GM21717 (cell line): Measurements from ENCODE around the gene SELENOO.

Experiments used
- ATAC-seq: cut with Tn5 transposase; IDR thresholded peaks from one replicate; pipeline ENCODE4 v1.9.1; 2021; ENCODE audit warnings: mild to moderate bottlenecking, moderate library complexity; ENCODE audit not compliant: unreplicated experiment

The SELENOO gene

GRCh38 chr22:50252082-50253045 is 51.6 kb downstream of the SELENOO start:
- no peak for ATAC-seq

GRCh38 chr22:50253046-50253915 is 52.5 kb downstream of the SELENOO start:
- ATAC-seq = no peak

GRCh38 chr22:50253941-50254340 is 53.1 kb downstream of the SELENOO start:
- no peak for ATAC-seq

- ATAC-seq = no peak
Observed at GRCh38 chr22:50255099-50255498, 54.3 kb downstream of the SELENOO start.

- ATAC-seq = no peak
Observed at GRCh38 chr22:50255607-50256006, 54.8 kb downstream of the SELENOO start.

GRCh38 chr22:50256258-50256862 is 55.5 kb downstream of the SELENOO start:
- no peak for ATAC-seq

GRCh38 chr22:50257041-50257440 is 56.2 kb downstream of the SELENOO start:
- no peak for ATAC-seq

- ATAC-seq = no peak
Observed at GRCh38 chr22:50257451-50258360, 56.9 kb downstream of the SELENOO start.

GRCh38 chr22:50258361-50259292 is 57.8 kb downstream of the SELENOO start:
- ATAC-seq = no peak

GRCh38 chr22:50259302-50259701 is 58.5 kb downstream of the SELENOO start:
- no peak for ATAC-seq

GRCh38 chr22:50260434-50260800 is 59.6 kb downstream of the SELENOO start:
- no peak for ATAC-seq

- no peak for ATAC-seq
Observed at GRCh38 chr22:50260801-50261614, 60.2 kb downstream of the SELENOO start.

- no peak for ATAC-seq
Observed at GRCh38 chr22:50261615-50262459, 61.0 kb downstream of the SELENOO start, which contains the start of gene MAPK12. MAPK12 (minus strand) TSS chr22:50261683; CDS start chr22:50261509, 174 bp downstream.

GRCh38 chr22:50262460-50262911 is 61.7 kb downstream of the SELENOO start:
- ATAC-seq = no peak

GRCh38 chr22:50262973-50263617 is 62.3 kb downstream of the SELENOO start:
- ATAC-seq = no peak

- no peak for ATAC-seq
Observed at GRCh38 chr22:50264104-50264745, 63.4 kb downstream of the SELENOO start.
